T-helper 2 cell treated with Interferon-gamma antibody and Interleukin-4, amounts not matched to agents 5 μg/mL and 100 μg/mL, for 36 hours (primary cell): ENCODE data around the gene PHF11.
A peak's percentile ranks its signal among the peaks of the same experiment; 100 is the strongest.

ENCODE experiments used
- DNase-seq: peaks from one replicate; pipeline ENCODE4 v3.0.0; 2021; ENCODE audit warnings: low spot score
- H3K27ac Mint-ChIP-seq: one replicate; pipeline ENCODE4 v1.8.0; 2021; ENCODE audit warnings: mild to moderate bottlenecking, mixed read lengths
- H3K27me3 Mint-ChIP-seq: one replicate; pipeline ENCODE4 v1.8.0; 2021; ENCODE audit warnings: low read depth, mixed read lengths
- H3K36me3 Mint-ChIP-seq: one replicate; pipeline ENCODE4 v1.8.0; 2021; ENCODE audit warnings: low read depth, mixed read lengths
- H3K4me1 Mint-ChIP-seq: one replicate; pipeline ENCODE4 v1.8.0; 2021; ENCODE audit warnings: low read depth, mixed read lengths
- H3K4me3 Mint-ChIP-seq: one replicate; pipeline ENCODE4 v1.8.0; 2022; ENCODE audit warnings: mild to moderate bottlenecking, moderate library complexity, mixed read lengths
- H3K9me3 Mint-ChIP-seq: one replicate; pipeline ENCODE4 v1.8.0; 2021; ENCODE audit warnings: mixed read lengths

Gene PHF11

GRCh38 chr13:49495783-49496762 is at the start of gene PHF11:
PHF11 (plus strand) TSS chr13:49495953; CDS start chr13:49496002, 49 bp downstream.
- H3K4me3 Mint-ChIP-seq: peak within 1 kb of the TSS; percentile 97
- no peaks in the 10 kb centered on the region for H3K9me3 Mint-ChIP-seq
- H3K4me1 Mint-ChIP-seq: peaks cover 46% of the 10 kb centered on the region
- H3K27me3 Mint-ChIP-seq: no peaks in the 10 kb centered on the region
- peak; percentile 90 for DNase-seq
- H3K36me3 Mint-ChIP-seq: peaks cover 39% of the 10 kb centered on the region
- H3K27ac Mint-ChIP-seq: peak within 1 kb of the TSS; percentile 99

GRCh38 chr13:49446473-49446872 is 49.3 kb upstream of the PHF11 start:
- H3K27ac Mint-ChIP-seq: peak overlapping the region; percentile 76
- peak overlapping the region; percentile 73 for H3K4me3 Mint-ChIP-seq
- H3K4me1 Mint-ChIP-seq: peaks cover 48% of the 10 kb centered on the region
- H3K9me3 Mint-ChIP-seq: no peaks in the 10 kb centered on the region
- no peaks in the 10 kb centered on the region for H3K27me3 Mint-ChIP-seq
- no peak for DNase-seq
- peaks cover 35% of the 10 kb centered on the region for H3K36me3 Mint-ChIP-seq

GRCh38 chr13:49448753-49449152 is 47.0 kb upstream of the PHF11 start:
- H3K27me3 Mint-ChIP-seq: no peaks in the 10 kb centered on the region
- peaks cover 41% of the 10 kb centered on the region for H3K36me3 Mint-ChIP-seq
- H3K27ac Mint-ChIP-seq: no peak overlapping the region
- H3K4me3 Mint-ChIP-seq: no peak overlapping the region
- peaks cover 42% of the 10 kb centered on the region for H3K4me1 Mint-ChIP-seq
- no peak for DNase-seq
- no peaks in the 10 kb centered on the region for H3K9me3 Mint-ChIP-seq

- Mint-ChIP-seq H3K36me3 (peaks cover 36% of the 10 kb centered on the region), H3K4me1 (peaks cover 47% of the 10 kb centered on the region), H3K27ac (peak overlapping the region; percentile 28), H3K27me3 (no peaks in the 10 kb centered on the region), H3K9me3 (no peaks in the 10 kb centered on the region), H3K4me3 (no peak overlapping the region)
- no peak for DNase-seq
These were observed 45.5 kb upstream of the PHF11 start for GRCh38 chr13:49450105-49450819.

GRCh38 chr13:49452725-49453457 is 42.9 kb upstream of the PHF11 start:
- H3K4me1 Mint-ChIP-seq: peaks cover 39% of the 10 kb centered on the region
- no peak overlapping the region for H3K4me3 Mint-ChIP-seq
- H3K27ac Mint-ChIP-seq: no peak overlapping the region
- no peaks in the 10 kb centered on the region for H3K9me3 Mint-ChIP-seq
- H3K27me3 Mint-ChIP-seq: no peaks in the 10 kb centered on the region
- DNase-seq: no peak
- H3K36me3 Mint-ChIP-seq: peaks cover 27% of the 10 kb centered on the region

GRCh38 chr13:49453465-49453864 is 42.3 kb upstream of the PHF11 start:
- H3K36me3 Mint-ChIP-seq: peaks cover 28% of the 10 kb centered on the region
- no peaks in the 10 kb centered on the region for H3K27me3 Mint-ChIP-seq
- no peak overlapping the region for H3K4me3 Mint-ChIP-seq
- H3K27ac Mint-ChIP-seq: no peak overlapping the region
- no peak for DNase-seq
- H3K9me3 Mint-ChIP-seq: no peaks in the 10 kb centered on the region
- H3K4me1 Mint-ChIP-seq: peaks cover 37% of the 10 kb centered on the region

- no peak for DNase-seq
- Mint-ChIP-seq H3K4me1 (peaks cover 31% of the 10 kb centered on the region), H3K9me3 (no peaks in the 10 kb centered on the region), H3K4me3 (peak overlapping the region; percentile 33), H3K27me3 (no peaks in the 10 kb centered on the region), H3K36me3 (peaks cover 20% of the 10 kb centered on the region), H3K27ac (peak overlapping the region; percentile 60)
These were observed 41.3 kb upstream of the PHF11 start for GRCh38 chr13:49454388-49455006.

GRCh38 chr13:49455007-49455398 is 40.8 kb upstream of the PHF11 start:
- no peak for DNase-seq
- Mint-ChIP-seq H3K9me3 (no peaks in the 10 kb centered on the region), H3K4me1 (peaks cover 26% of the 10 kb centered on the region), H3K36me3 (peaks cover 14% of the 10 kb centered on the region), H3K27ac (no peak overlapping the region), H3K4me3 (no peak overlapping the region), H3K27me3 (no peaks in the 10 kb centered on the region)

- Mint-ChIP-seq H3K36me3 (peaks cover 15% of the 10 kb centered on the region), H3K27me3 (no peaks in the 10 kb centered on the region), H3K9me3 (no peaks in the 10 kb centered on the region), H3K4me3 (no peak overlapping the region), H3K27ac (no peak overlapping the region), H3K4me1 (peaks cover 21% of the 10 kb centered on the region)
- DNase-seq: no peak
These were observed 39.6 kb upstream of the PHF11 start for GRCh38 chr13:49456156-49456555.

GRCh38 chr13:49457221-49457620 is 38.5 kb upstream of the PHF11 start:
- Mint-ChIP-seq H3K36me3 (peaks cover 26% of the 10 kb centered on the region), H3K4me3 (no peak overlapping the region), H3K27me3 (no peaks in the 10 kb centered on the region), H3K27ac (no peak overlapping the region), H3K4me1 (peaks cover 21% of the 10 kb centered on the region), H3K9me3 (peaks cover 3% of the 10 kb centered on the region)
- no peak for DNase-seq

- no peak for DNase-seq
- H3K36me3 Mint-ChIP-seq: peaks cover 41% of the 10 kb centered on the region
- H3K4me1 Mint-ChIP-seq: peaks cover 13% of the 10 kb centered on the region
- no peak overlapping the region for H3K4me3 Mint-ChIP-seq
- peaks cover 15% of the 10 kb centered on the region for H3K9me3 Mint-ChIP-seq
- no peak overlapping the region for H3K27ac Mint-ChIP-seq
- no peaks in the 10 kb centered on the region for H3K27me3 Mint-ChIP-seq
These were observed 36.2 kb upstream of the PHF11 start for GRCh38 chr13:49459580-49459979.

GRCh38 chr13:49464085-49464484 is 31.7 kb upstream of the PHF11 start:
- H3K36me3 Mint-ChIP-seq: peaks cover 52% of the 10 kb centered on the region
- H3K4me1 Mint-ChIP-seq: no peaks in the 10 kb centered on the region
- peaks cover 15% of the 10 kb centered on the region for H3K9me3 Mint-ChIP-seq
- no peak overlapping the region for H3K27ac Mint-ChIP-seq
- H3K27me3 Mint-ChIP-seq: no peaks in the 10 kb centered on the region
- H3K4me3 Mint-ChIP-seq: no peak overlapping the region
- DNase-seq: no peak

- H3K4me1 Mint-ChIP-seq: no peaks in the 10 kb centered on the region
- H3K27me3 Mint-ChIP-seq: no peaks in the 10 kb centered on the region
- peaks cover 58% of the 10 kb centered on the region for H3K36me3 Mint-ChIP-seq
- no peak overlapping the region for H3K27ac Mint-ChIP-seq
- no peak for DNase-seq
- H3K9me3 Mint-ChIP-seq: peaks cover 15% of the 10 kb centered on the region
- H3K4me3 Mint-ChIP-seq: no peak overlapping the region
These were observed 31.0 kb upstream of the PHF11 start for GRCh38 chr13:49464621-49465325.
